ENCODE results near the gene IL2RA. TPM values are rescaled to one million over a fixed set of nuclear protein-coding genes. Genes with fewer than 3 reads are reported as not detected.

The IL2RA gene
- total RNA-seq, 1 donor from 2014 or later: not detected

DNA sequence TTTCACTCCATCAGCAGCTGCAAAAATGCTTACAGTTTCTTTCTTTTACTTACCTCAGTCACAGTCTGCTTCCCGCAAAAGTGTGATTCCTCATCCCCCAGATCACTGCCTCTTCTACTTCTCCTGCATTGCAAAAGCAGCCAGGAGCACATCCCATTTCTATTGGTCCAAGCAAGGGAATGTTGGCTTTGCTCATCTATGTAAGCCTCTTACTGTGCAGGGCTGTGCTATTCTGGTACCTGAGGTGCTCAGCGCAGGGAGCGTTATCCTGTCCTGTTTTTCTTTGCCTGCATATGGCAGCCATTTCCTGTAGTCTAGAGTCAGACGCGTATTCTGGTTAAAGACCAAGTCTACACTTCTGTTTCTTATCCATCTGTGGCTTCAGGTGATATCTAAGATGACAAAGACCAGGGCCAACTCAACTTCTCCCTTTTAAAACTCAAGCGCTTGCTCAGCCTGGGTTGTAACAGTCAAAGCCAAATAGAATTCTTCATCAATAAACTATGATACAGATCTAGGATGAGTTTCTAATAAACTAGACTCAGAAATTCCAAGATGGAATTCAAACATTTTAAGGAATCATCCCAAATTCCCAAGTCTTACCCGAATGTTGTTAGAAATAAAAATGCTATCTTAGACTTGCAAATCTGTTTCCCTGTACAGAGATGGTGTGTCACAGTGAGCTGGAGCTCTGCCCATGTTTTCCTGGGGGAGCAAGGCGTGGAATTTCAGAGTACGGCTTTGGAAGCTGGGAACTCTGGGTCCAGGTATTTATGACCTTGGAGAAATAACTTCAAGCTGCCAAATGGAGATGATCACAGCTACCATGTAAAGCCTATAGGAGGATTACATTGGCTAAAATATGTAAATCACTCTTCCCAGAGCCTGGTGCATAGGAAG, 20.6 kb upstream of the IL2RA start:
- no peak overlapping the region for H3K27ac Mint-ChIP-seq (ENCODE audit: unreplicated experiment)
- peaks cover 13% of the 10 kb centered on the region for H3K4me1 Mint-ChIP-seq (ENCODE audit: unreplicated experiment)
- H3K36me3 Mint-ChIP-seq (ENCODE audit: low read depth, unreplicated experiment): no peaks in the 10 kb centered on the region

DNA sequence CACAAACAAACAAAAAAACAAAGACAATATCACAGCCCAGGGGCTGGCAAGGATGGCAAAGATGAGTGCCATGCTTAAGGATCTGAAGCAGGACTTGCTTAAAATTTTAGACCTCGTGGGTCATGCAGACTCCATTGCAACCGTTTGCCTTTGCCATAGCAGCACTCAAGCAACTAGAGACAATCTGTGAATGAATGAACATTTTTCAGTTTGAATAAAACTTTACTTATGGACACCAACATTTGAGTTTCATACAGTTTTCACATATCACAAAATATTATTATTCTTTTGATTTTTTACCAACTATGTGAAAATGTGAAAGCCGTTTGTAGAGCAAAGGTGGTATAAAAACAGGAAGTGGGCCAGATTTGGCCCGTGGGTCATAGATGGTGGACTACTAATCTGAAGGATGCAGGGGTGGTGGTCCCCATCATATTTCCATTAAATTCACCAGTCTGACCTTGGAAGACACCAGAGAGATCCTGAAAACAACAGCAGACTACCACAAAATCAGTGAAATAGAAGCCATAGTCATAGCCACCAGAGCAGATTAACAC, 18.3 kb upstream of the IL2RA start:
- TF ChIP-seq, protein P1, sequence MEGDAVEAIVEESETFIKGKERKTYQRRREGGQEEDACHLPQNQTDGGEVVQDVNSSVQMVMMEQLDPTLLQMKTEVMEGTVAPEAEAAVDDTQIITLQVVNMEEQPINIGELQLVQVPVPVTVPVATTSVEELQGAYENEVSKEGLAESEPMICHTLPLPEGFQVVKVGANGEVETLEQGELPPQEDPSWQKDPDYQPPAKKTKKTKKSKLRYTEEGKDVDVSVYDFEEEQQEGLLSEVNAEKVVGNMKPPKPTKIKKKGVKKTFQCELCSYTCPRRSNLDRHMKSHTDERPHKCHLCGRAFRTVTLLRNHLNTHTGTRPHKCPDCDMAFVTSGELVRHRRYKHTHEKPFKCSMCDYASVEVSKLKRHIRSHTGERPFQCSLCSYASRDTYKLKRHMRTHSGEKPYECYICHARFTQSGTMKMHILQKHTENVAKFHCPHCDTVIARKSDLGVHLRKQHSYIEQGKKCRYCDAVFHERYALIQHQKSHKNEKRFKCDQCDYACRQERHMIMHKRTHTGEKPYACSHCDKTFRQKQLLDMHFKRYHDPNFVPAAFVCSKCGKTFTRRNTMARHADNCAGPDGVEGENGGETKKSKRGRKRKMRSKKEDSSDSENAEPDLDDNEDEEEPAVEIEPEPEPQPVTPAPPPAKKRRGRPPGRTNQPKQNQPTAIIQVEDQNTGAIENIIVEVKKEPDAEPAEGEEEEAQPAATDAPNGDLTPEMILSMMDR (IDR thresholded peaks at IDR 0.05; ENCODE audit: unreplicated experiment): no peak
- no peak for DNase-seq (ENCODE audit: low spot score)
- peaks cover 4% of the 10 kb centered on the region for H3K4me1 Mint-ChIP-seq (ENCODE audit: unreplicated experiment)
- no peaks in the 10 kb centered on the region for H3K36me3 Mint-ChIP-seq (ENCODE audit: low read depth, unreplicated experiment)
- peaks cover 3% of the 10 kb centered on the region for H3K27me3 Mint-ChIP-seq (ENCODE audit: unreplicated experiment)
- no peaks in the 10 kb centered on the region for H3K9me3 Mint-ChIP-seq (ENCODE audit: unreplicated experiment)
- no peak overlapping the region for H3K4me3 Mint-ChIP-seq (ENCODE audit: unreplicated experiment)
- H3K27ac Mint-ChIP-seq (ENCODE audit: unreplicated experiment): no peak overlapping the region

More for the DNA sequence above, 20.6 kb upstream of the IL2RA start:
- TF ChIP-seq, protein P1 (IDR thresholded peaks at IDR 0.05; ENCODE audit: unreplicated experiment): no peak
- Mint-ChIP-seq H3K4me3 (ENCODE audit: unreplicated experiment) (no peak overlapping the region), H3K27me3 (ENCODE audit: unreplicated experiment) (peaks cover 3% of the 10 kb centered on the region), H3K9me3 (ENCODE audit: unreplicated experiment) (no peaks in the 10 kb centered on the region)
- no peak for DNase-seq (ENCODE audit: low spot score)

DNA sequence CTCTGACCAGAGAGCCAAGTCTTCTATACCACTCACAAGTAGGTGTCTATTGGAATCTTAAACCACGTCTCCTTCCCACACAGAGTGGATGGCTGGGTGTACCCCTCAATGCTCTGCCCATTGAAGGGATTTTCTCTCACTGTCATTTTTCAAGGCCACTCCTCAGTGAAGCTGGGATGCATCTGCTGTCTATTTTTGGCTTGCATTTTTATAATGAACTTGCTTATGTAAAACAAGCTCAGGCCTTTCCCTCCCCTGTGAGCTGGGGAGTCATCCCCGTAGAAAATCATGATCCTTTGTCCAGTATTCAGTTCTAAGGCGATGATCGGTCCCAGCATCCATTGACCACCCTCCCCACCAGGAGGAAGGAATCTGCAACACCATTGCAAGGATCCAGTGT, 16.9 kb upstream of the IL2RA start:
- H3K4me1 Mint-ChIP-seq (ENCODE audit: unreplicated experiment): peaks cover 4% of the 10 kb centered on the region
- DNase-seq (ENCODE audit: low spot score): no peak
- no peak overlapping the region for H3K4me3 Mint-ChIP-seq (ENCODE audit: unreplicated experiment)
- no peak overlapping the region for H3K27ac Mint-ChIP-seq (ENCODE audit: unreplicated experiment)
- peaks cover 3% of the 10 kb centered on the region for H3K27me3 Mint-ChIP-seq (ENCODE audit: unreplicated experiment)
- TF ChIP-seq, protein P1 (IDR thresholded peaks at IDR 0.05; ENCODE audit: unreplicated experiment): no peak
- no peaks in the 10 kb centered on the region for H3K36me3 Mint-ChIP-seq (ENCODE audit: low read depth, unreplicated experiment)
- H3K9me3 Mint-ChIP-seq (ENCODE audit: unreplicated experiment): no peaks in the 10 kb centered on the region

DNA sequence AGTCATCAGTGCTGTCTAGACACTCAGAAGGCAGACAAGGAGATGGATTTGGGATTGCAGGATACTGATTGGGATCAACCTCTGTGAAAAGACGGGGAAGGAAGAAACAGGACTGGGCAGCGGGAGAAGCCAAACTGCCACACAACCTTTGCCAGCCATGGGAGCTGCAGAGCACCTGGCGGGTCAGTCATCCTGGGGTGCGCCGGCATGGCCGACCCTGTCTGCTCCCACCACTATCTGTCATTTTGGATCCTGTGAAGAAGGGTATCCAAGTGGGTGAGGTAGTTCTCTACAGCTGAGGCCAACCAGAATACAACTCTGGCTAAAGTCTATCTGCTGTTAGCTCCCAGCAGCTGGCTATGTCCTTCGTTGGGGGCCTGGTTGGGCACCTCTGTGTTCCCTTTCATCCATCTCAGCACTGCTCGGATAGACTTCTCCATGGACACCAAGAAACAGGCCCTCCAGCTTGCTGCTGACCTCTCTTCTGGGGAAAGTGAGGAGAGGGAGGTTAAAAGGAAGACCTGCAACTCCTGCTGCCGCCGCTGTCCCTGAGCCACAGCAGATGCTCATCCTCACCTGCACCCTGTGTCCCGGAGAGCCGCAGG, 15.0 kb upstream of the IL2RA start:
- H3K27me3 Mint-ChIP-seq (ENCODE audit: unreplicated experiment): peaks cover 3% of the 10 kb centered on the region
- no peak overlapping the region for H3K4me3 Mint-ChIP-seq (ENCODE audit: unreplicated experiment)
- H3K36me3 Mint-ChIP-seq (ENCODE audit: low read depth, unreplicated experiment): no peaks in the 10 kb centered on the region
- H3K4me1 Mint-ChIP-seq (ENCODE audit: unreplicated experiment): no peaks in the 10 kb centered on the region
- H3K27ac Mint-ChIP-seq (ENCODE audit: unreplicated experiment): no peak overlapping the region
- DNase-seq (ENCODE audit: low spot score): no peak
- TF ChIP-seq, protein P1 (IDR thresholded peaks at IDR 0.05; ENCODE audit: unreplicated experiment): no peak
- H3K9me3 Mint-ChIP-seq (ENCODE audit: unreplicated experiment): no peaks in the 10 kb centered on the region

All from endothelial cell (in vitro differentiated cells).